Fibroblast of skin of left biceps (primary cell): ENCODE data around the gene EIF4E3.

Source experiments
- DNase-seq, 2 experiments: peaks; one replicate each; pipeline ENCODE4 v3.0.0-alpha.2; 2013; ENCODE audit warnings: low read depth in 2 of 2

Gene EIF4E3

GRCh38 chr3:71723452-71724170 lies 1.6 kb downstream of the EIF4E3 start:
- no peak for DNase-seq

- no peak for DNase-seq
These were observed 2.5 kb downstream of the EIF4E3 start for GRCh38 chr3:71722693-71723092.

GRCh38 chr3:71721651-71722157 lies 3.5 kb downstream of the EIF4E3 start:
- no peak for DNase-seq

- DNase-seq, result no peak
These were observed 4.2 kb downstream of the EIF4E3 start for GRCh38 chr3:71721002-71721401.

- no peak for DNase-seq
These were observed 7.1 kb downstream of the EIF4E3 start for GRCh38 chr3:71718072-71718471.

GRCh38 chr3:71714595-71714994 lies 10.6 kb downstream of the EIF4E3 start:
- DNase-seq, result no peak

- DNase-seq, result no peak
These were observed 12.2 kb downstream of the EIF4E3 start for GRCh38 chr3:71713041-71713440.

- peak; percentile 13 to 17 for DNase-seq
These were observed 14.2 kb downstream of the EIF4E3 start for GRCh38 chr3:71710906-71711494.

GRCh38 chr3:71709908-71710511 lies 15.2 kb downstream of the EIF4E3 start:
- DNase-seq, result no peak

- no peak for DNase-seq
These were observed 16.6 kb downstream of the EIF4E3 start for GRCh38 chr3:71708476-71709105.

- no peak for DNase-seq
These were observed 17.6 kb downstream of the EIF4E3 start for GRCh38 chr3:71707595-71707994.

- no peak for DNase-seq
These were observed 19.5 kb downstream of the EIF4E3 start for GRCh38 chr3:71705681-71706080.

GRCh38 chr3:71704915-71705314 lies 20.3 kb downstream of the EIF4E3 start:
- no peak for DNase-seq

- DNase-seq, result no peak
These were observed 21.4 kb downstream of the EIF4E3 start for GRCh38 chr3:71703797-71704196.

- DNase-seq, result no peak
These were observed 22.8 kb downstream of the EIF4E3 start for GRCh38 chr3:71702131-71703024.

- DNase-seq, result no peak
These were observed 23.9 kb downstream of the EIF4E3 start for GRCh38 chr3:71701251-71701762.

- DNase-seq, result no peak
These were observed 30.2 kb downstream of the EIF4E3 start for GRCh38 chr3:71695000-71695482.

- peak; percentile 75 to 76 for DNase-seq
These were observed 30.7 kb downstream of the EIF4E3 start for GRCh38 chr3:71694358-71694999.

- no peak for DNase-seq
These were observed 31.6 kb downstream of the EIF4E3 start for GRCh38 chr3:71693641-71694040.

GRCh38 chr3:71692139-71692538 lies 33.1 kb downstream of the EIF4E3 start:
- DNase-seq, result no peak
